RWPE2 (cell line): ENCODE results near the gene CPXM2.

Source experiments
- ATAC-seq: fragments of 200-7000 bp; cut with Tn5 transposase; 3 replicates; pipeline ENCODE4 v1.9.1; 2021; ENCODE audit warnings: low read depth
- DNase-seq: peaks from one replicate; pipeline ENCODE4 v3.0.0-alpha.2; 2020; ENCODE audit warnings: low spot score
- H3K27ac ChIP-seq: fragments of 450-650 bp; 2 replicates; pipeline ENCODE4 v1.5.1; 2017; ENCODE audit warnings: mild to moderate bottlenecking; ENCODE audit not compliant: poor library complexity, severe bottlenecking
- H3K27me3 ChIP-seq: fragments of 250-450 bp; sonication (Bioruptor Pico); 2 replicates; pipeline ENCODE4 v1.5.1; 2021; ENCODE audit warnings: mild to moderate bottlenecking, moderate library complexity; ENCODE audit not compliant: insufficient read depth, poor library complexity, severe bottlenecking
- H3K36me3 ChIP-seq: fragments of 250-450 bp; sonication (Bioruptor Pico); 2 replicates; pipeline ENCODE4 v1.5.1; 2020; ENCODE audit warnings: low read depth, mild to moderate bottlenecking, moderate library complexity
- H3K4me1 ChIP-seq: fragments of 250-450 bp; sonication (Bioruptor Pico); 2 replicates; pipeline ENCODE4 v1.5.1; 2021; ENCODE audit warnings: mild to moderate bottlenecking, moderate library complexity; ENCODE audit not compliant: insufficient read depth, poor library complexity, severe bottlenecking
- H3K4me3 ChIP-seq: fragments of 250-450 bp; sonication (Bioruptor Pico); 2 replicates; pipeline ENCODE4 v1.5.1; 2021; ENCODE audit warnings: mild to moderate bottlenecking, moderate library complexity; ENCODE audit not compliant: severe bottlenecking
- H3K9me3 ChIP-seq: fragments of 250-450 bp; sonication (Bioruptor Pico); 2 replicates; pipeline ENCODE4 v1.5.1; 2021; ENCODE audit warnings: mild to moderate bottlenecking, moderate library complexity; ENCODE audit not compliant: severe bottlenecking
- TF ChIP-seq, protein P1 (sequence below): fragments of 450-650 bp; IDR thresholded peaks from one replicate; pipeline ENCODE4 v1.5.1; 2017; ENCODE audit warnings: mild to moderate bottlenecking, moderate library complexity; ENCODE audit not compliant: poor library complexity, severe bottlenecking

CPXM2 gene

DNA sequence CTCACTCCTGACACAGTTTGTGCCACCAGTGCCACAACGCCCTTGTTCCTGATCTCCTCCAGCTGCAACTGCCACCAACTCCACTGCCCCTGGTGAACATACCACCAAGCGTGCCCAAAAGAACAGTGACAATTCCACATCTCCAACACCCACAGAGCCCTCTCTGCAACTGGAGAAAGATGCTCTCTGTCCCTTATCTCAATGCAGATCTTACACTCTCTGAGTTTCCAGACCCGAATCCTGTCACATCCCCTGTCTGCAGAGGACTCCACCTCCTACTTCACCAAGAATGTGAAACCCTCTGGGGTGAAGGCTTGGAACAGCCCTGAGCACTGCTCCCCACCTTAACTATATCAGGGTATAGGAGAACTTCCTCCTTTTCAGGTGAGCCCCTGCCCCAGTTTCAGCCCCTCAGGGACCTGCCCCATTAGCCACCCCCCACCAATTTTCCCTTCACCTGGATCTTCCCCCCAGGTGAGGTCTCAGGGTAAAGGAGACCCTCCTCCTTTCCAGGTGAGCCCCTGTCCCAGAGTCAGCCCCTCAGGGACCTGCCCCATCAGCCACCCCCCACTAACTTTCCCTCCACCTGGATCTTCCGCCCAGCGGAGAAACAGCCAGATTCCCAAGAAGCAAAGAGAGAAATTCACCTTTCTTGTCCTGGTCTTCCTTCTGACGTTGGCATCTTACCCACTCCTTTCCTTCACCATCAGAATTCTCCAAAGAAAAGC, 55.0 kb downstream of the CPXM2 start:
- no peak overlapping the region for H3K27ac ChIP-seq
- no peaks in the 10 kb centered on the region for H3K4me1 ChIP-seq

DNA sequence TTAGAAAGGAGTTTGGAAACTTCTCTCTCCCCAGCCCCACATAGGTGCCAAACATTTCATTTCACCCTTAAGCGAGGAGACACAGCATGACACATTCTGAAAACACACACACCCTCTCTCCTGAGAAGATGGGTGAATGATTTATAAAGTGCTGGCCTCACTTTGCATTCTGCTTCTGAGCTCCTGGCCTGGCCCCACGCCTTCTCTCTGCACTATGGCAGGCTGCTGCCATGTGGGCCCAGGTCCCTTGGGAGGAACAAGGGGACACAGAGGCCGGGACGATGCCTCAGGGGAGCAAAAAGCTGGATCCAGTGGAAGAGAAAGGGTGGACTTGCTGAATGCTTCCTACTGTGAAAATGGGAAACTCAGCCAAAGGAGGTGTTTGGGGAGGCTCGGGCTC, 56.0 kb downstream of the CPXM2 start:
- Histone ChIP-seq H3K36me3 (no peaks in the 10 kb centered on the region), H3K4me3 (no peak overlapping the region), H3K4me1 (no peaks in the 10 kb centered on the region), H3K9me3 (no peaks in the 10 kb centered on the region), H3K27me3 (peaks cover 11% of the 10 kb centered on the region), H3K27ac (no peak overlapping the region)
- ATAC-seq: no peak
- TF ChIP-seq, protein P1, sequence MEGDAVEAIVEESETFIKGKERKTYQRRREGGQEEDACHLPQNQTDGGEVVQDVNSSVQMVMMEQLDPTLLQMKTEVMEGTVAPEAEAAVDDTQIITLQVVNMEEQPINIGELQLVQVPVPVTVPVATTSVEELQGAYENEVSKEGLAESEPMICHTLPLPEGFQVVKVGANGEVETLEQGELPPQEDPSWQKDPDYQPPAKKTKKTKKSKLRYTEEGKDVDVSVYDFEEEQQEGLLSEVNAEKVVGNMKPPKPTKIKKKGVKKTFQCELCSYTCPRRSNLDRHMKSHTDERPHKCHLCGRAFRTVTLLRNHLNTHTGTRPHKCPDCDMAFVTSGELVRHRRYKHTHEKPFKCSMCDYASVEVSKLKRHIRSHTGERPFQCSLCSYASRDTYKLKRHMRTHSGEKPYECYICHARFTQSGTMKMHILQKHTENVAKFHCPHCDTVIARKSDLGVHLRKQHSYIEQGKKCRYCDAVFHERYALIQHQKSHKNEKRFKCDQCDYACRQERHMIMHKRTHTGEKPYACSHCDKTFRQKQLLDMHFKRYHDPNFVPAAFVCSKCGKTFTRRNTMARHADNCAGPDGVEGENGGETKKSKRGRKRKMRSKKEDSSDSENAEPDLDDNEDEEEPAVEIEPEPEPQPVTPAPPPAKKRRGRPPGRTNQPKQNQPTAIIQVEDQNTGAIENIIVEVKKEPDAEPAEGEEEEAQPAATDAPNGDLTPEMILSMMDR: no peak
- DNase-seq: no peak

More for the DNA sequence above, 55.0 kb downstream of the CPXM2 start:
- Histone ChIP-seq H3K9me3 (no peaks in the 10 kb centered on the region), H3K4me3 (no peak overlapping the region), H3K27me3 (peaks cover 11% of the 10 kb centered on the region), H3K36me3 (no peaks in the 10 kb centered on the region)
- DNase-seq (no peak), ATAC-seq (no peak)
- TF ChIP-seq, protein P1: no peak

DNA sequence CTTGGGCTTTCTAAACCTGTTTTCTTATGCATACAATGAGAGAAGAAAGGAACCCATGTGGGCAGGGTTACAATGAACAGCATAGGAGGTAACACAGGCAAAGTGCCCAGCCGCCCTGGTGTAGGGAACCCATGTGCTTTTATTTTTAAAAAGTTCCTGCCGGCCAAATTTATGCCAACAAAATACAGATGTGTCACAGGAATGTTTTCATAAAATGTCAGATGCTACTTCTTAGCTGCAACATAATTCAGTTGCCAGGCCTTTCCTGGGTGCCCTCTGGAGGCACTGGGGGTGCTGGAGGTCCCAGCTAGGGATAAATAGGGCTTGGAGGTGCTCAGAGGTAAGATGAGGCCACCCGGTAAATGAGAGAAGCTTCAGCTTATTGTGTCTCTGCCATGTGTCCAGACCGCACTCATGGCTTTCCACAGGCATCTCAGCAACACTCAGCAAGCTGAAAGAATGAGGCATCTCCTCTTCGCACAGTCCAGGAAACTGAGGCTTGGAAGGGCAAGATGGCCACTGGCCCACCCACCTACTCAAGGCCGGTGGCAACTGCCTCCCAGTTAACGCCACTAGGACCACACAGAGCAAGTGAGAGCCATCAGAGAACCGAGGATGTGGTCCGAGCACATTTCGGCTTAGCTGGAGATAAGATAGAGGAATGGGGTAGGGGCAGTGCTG, 58.3 kb downstream of the CPXM2 start:
- H3K27me3 ChIP-seq: peaks cover 11% of the 10 kb centered on the region
- ATAC-seq (no peak), DNase-seq (no peak)
- H3K4me1 ChIP-seq: no peaks in the 10 kb centered on the region
- no peaks in the 10 kb centered on the region for H3K36me3 ChIP-seq
- H3K9me3 ChIP-seq: no peaks in the 10 kb centered on the region
- no peak overlapping the region for H3K27ac ChIP-seq
- TF ChIP-seq, protein P1: no peak
- no peak overlapping the region for H3K4me3 ChIP-seq

DNA sequence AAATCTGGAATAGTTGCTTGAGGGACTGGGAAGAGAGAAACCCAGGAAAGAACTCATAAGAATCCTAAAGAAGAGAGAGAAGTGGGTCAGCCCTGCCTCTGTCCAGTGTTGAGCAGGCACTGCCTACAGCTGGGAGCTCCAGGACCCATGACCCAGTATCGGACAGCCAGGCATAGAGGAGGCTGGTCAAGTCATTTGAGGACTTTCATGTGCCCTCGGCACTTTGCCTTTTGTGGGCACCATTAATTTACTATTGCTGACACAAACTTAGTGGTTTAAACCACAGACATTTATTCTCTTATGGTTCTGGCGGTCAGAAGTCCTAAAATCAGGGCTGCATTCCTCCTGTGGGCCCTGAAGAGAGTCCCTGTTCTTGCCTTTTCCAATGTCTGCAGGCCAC, 60.3 kb downstream of the CPXM2 start:
- Histone ChIP-seq H3K9me3 (no peaks in the 10 kb centered on the region), H3K4me3 (no peak overlapping the region), H3K27ac (no peak overlapping the region), H3K27me3 (peaks cover 3% of the 10 kb centered on the region), H3K4me1 (no peaks in the 10 kb centered on the region), H3K36me3 (no peaks in the 10 kb centered on the region)
- DNase-seq: no peak
- TF ChIP-seq, protein P1: no peak
- ATAC-seq: no peak

DNA sequence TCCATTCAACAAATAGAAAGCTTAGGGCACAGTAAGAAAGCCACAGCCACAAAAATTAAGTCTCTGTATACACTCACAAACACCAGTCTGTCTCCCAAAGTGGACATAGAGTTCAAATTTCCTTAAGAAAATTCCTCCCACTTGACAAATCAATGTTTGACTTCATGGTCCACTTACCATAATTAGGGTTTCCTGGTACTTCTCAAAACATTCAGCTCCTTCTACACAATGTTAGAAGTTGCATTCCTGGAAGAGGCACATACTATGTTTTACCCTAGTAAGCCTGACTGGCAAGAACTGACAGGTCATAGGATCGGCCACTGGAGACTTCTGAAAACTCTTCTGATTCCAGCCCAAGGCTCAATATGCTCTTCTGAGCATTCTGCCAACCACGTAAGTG, 70.5 kb downstream of the CPXM2 start:
- no peak overlapping the region for H3K27ac ChIP-seq
- DNase-seq: no peak
- no peaks in the 10 kb centered on the region for H3K36me3 ChIP-seq
- no peaks in the 10 kb centered on the region for H3K9me3 ChIP-seq
- no peak overlapping the region for H3K4me3 ChIP-seq
- no peaks in the 10 kb centered on the region for H3K4me1 ChIP-seq
- no peak for ATAC-seq
- TF ChIP-seq, protein P1: no peak
- no peaks in the 10 kb centered on the region for H3K27me3 ChIP-seq
